Panc1 (cell line): ENCODE data around the gene CHD6.

Experiments
- CTCF ChIP-seq: fragments of 450-650 bp; IDR thresholded peaks from 2 replicates; pipeline ENCODE4 v1.5.1; 2017; ENCODE audit warnings: mild to moderate bottlenecking
- SIN3A ChIP-seq: IDR thresholded peaks from 2 replicates; pipeline ENCODE4 v1.6.1; 2012; ENCODE audit warnings: low read depth, mild to moderate bottlenecking, low read length, moderate library complexity, borderline replicate concordance; ENCODE audit not compliant: insufficient read depth

DNA sequence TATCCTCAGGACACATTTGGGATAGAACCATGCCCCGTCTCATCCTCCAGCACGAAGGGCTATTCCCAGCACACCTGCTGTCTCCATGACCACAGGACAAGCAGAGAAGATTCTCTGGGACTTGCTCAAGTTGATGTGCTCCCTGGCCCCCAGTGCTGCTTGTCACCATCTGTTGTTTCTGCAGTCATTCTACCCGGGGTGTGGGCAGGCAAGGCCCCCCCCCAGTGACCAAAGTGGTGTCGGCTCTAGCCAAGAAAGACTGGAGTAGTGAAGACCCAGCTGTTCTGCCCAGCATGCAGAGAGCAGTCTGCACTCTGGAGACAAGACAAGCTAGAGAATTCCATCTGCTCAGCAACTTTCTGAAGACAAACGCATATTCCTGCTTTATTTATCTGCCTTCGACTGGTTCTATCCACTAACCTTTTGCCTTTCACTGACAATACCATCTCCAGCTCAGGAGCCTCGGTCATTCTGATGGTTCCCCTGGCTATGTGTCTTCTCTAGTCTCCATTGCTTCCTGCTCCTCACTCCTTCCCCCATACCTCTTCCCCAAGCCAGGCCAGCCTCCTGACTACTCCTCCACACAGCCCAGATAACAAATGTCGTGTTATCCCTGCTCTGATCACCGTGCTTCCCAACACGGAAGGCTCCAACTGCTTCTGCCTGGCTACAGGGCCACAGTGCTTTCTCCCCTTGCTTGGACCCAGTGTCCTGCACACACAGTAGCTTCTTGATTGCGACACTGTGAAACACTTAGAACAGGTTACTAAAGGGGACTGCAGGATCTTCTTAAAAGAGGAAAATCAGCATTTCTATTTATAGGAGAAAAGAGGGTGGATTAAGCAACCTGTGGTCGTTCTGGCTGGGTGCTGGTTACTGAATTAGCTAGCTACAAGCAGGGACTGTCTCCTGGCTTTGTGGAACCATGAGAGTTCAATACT, 164.9 kb downstream of the CHD6 start:
- TF ChIP-seq CTCF (no peak), SIN3A (no peak)
